B cell (primary cell): ENCODE data around the gene GPR52. TPM values are rescaled to one million over a fixed set of nuclear protein-coding genes. Genes with fewer than 3 reads are reported as not detected.

ENCODE experiments used
- ATAC-seq: fragments of 200-7000 bp; cut with Tn5 transposase; one replicate; pipeline ENCODE4 v1.10.0; 2021; ENCODE audit warnings: low read depth, mild to moderate bottlenecking, moderate number of reproducible peaks, moderate library complexity
- CTCF ChIA-PET: fragments of 350-600 bp; sonication (Branson Sonifier 250); formaldehyde crosslinking; loops from one replicate; lab custom pipeline; 2021; ENCODE audit warnings: antibody characterized with exemption, inconsistent platforms; lab: Charles Lee
- POLR2A ChIA-PET: fragments of 350-600 bp; sonication (Branson Sonifier 250); formaldehyde crosslinking; loops from one replicate; lab custom pipeline; 2021; ENCODE audit warnings: antibody characterized with exemption; lab: Charles Lee
- DNase-seq: peaks from one replicate; pipeline ENCODE4 v3.0.0; 2013
- H2AFZ ChIP-seq: 2 replicates; pipeline ENCODE4 v1.6.1; 2012; ENCODE audit warnings: mild to moderate bottlenecking, low read depth, low read length; ENCODE audit not compliant: insufficient read depth, poor library complexity, severe bottlenecking
- H3K27ac ChIP-seq, 2 donors: 1 replicate in 1 of 2; 2 replicates in 1 of 2; pipeline ENCODE4 v1.5.1; 2012 to 2013; ENCODE audit warnings: low read length in 2 of 2, mild to moderate bottlenecking in 2 of 2, moderate library complexity in 1 of 2
- H3K27me3 ChIP-seq, 4 experiments: fragments of 200-600 bp in 1 of 4; sonication (generic) in 1 of 4; replicated peaks in 1 of 4; 1 replicate in 2 of 4; 2 replicates in 2 of 4; pipeline versions ENCODE4 v1.6.1 to v1.7.0; 2013 to 2016; ENCODE audit warnings: low read length in 3 of 4, mild to moderate bottlenecking in 2 of 4, mixed read lengths in 1 of 4, moderate library complexity in 1 of 4; ENCODE audit not compliant: insufficient read depth in 4 of 4, control insufficient read depth in 3 of 4; ENCODE audit errors: control extremely low read depth in 1 of 4
- H3K36me3 ChIP-seq, 2 experiments: replicated peaks in 1 of 2; 1 replicate in 1 of 2; 2 replicates in 1 of 2; pipeline versions ENCODE4 v1.6.1 to v1.7.1; 2013; ENCODE audit warnings: low read length in 1 of 2; ENCODE audit not compliant: insufficient read depth in 2 of 2, control insufficient read depth in 1 of 2; ENCODE audit errors: control extremely low read depth in 1 of 2, extremely low read depth in 1 of 2
- H3K4me1 ChIP-seq, 2 donors: fragments of 200-600 bp in 1 of 2; sonication (generic) in 1 of 2; 1 replicate in 1 of 2; 2 replicates in 1 of 2; pipeline versions ENCODE4 v1.5.1 to v1.6.1; 2013 to 2017; ENCODE audit warnings: low read length in 2 of 2; ENCODE audit not compliant: control insufficient read depth in 2 of 2, insufficient read depth in 2 of 2
- H3K4me2 ChIP-seq: replicated peaks from 2 replicates; pipeline ENCODE3; 2012; ENCODE audit warnings: mild to moderate bottlenecking, low read depth, low read length; ENCODE audit not compliant: poor library complexity, severe bottlenecking
- H3K4me3 ChIP-seq, 5 experiments: fragments of 200-600 bp in 1 of 5; sonication (generic) in 1 of 5; 1 replicate in 3 of 5; 2 replicates in 2 of 5; pipeline versions ENCODE4 v1.5.1 to v1.7.0; 2011 to 2016; ENCODE audit warnings: low read length in 4 of 5, mild to moderate bottlenecking in 4 of 5, low read depth in 2 of 5, control low read depth in 1 of 5, moderate library complexity in 1 of 5; ENCODE audit not compliant: insufficient read depth in 1 of 5; ENCODE audit errors: control extremely low read depth in 1 of 5, extremely low read depth in 1 of 5
- H3K79me2 ChIP-seq: fragments of 200-600 bp; sonication (generic); one replicate; pipeline ENCODE4 v1.6.0; 2016; ENCODE audit warnings: low read length; ENCODE audit not compliant: control insufficient read depth, insufficient read depth
- H3K9ac ChIP-seq: fragments of 200-600 bp; sonication (generic); 2 replicates; pipeline ENCODE4 v1.6.1; 2017; ENCODE audit warnings: mild to moderate bottlenecking, low read length, moderate library complexity
- H3K9me3 ChIP-seq, 3 donors: one replicate each; pipeline versions ENCODE4 v1.6.1 to v1.7.1; 2013; ENCODE audit warnings: low read length in 2 of 3; ENCODE audit not compliant: control insufficient read depth in 2 of 3, insufficient read depth in 1 of 3; ENCODE audit errors: control extremely low read depth in 1 of 3
- H4K20me1 ChIP-seq: 2 replicates; pipeline ENCODE4 v1.6.0; 2012; ENCODE audit warnings: mild to moderate bottlenecking, low read length; ENCODE audit not compliant: insufficient read depth, control insufficient read depth, poor library complexity, severe bottlenecking
- H3K27ac Mint-ChIP-seq: one replicate; pipeline ENCODE4 v1.8.0; 2021; ENCODE audit warnings: mixed read lengths
- H3K27me3 Mint-ChIP-seq: one replicate; pipeline ENCODE4 v1.8.0; 2021; ENCODE audit warnings: mixed read lengths
- H3K4me1 Mint-ChIP-seq: one replicate; pipeline ENCODE4 v1.8.0; 2021; ENCODE audit warnings: mixed read lengths
- H3K4me3 Mint-ChIP-seq: one replicate; pipeline ENCODE4 v1.8.0; 2021; ENCODE audit warnings: mixed read lengths
- H3K9me3 Mint-ChIP-seq: one replicate; pipeline ENCODE4 v1.8.0; 2022; ENCODE audit warnings: mixed read lengths; ENCODE audit not compliant: insufficient read depth
- EZH2 ChIP-seq: IDR thresholded peaks from 2 replicates; pipeline ENCODE4 v1.6.1; 2012; ENCODE audit warnings: borderline replicate concordance, low read depth, mild to moderate bottlenecking, moderate library complexity, low read length; ENCODE audit not compliant: insufficient read depth, poor library complexity, severe bottlenecking
- WGBS: methylation state at CpG from one replicate; pipeline ENCODE4 v1.1.5; 2013; ENCODE audit warnings: missing lambda C conversion rate; ENCODE audit not compliant: insufficient coverage; 5-methylcytosine and 5-hydroxymethylcytosine counted together
- intact Hi-C: fragments of 100-400 bp; cut with micrococcal nuclease; formaldehyde crosslinking; loops from one replicate; pipeline ENCODE4 v1.10.0; 2022
- polyA minus RNA-seq: library from RNA; depleted of rRNA, polyadenylated mRNA; stranded (reverse); fragments of >200 nt; gene quantifications from 2 replicates; pipeline ENCODE4 v1.2.3, GENCODE V29; 2012
- polyA plus RNA-seq: library from polyadenylated mRNA; depleted of rRNA; stranded (reverse); fragments of >200 nt; gene quantifications from 2 replicates; pipeline ENCODE4 v1.2.3, GENCODE V29; 2012
- total RNA-seq, 2 donors: library from RNA; stranded (reverse); fragments of 120-200 nt in 1 of 2; gene quantifications; 1 replicate in 1 of 2; 2 replicates in 1 of 2; pipeline versions ENCODE4 v1.2.3 to v1.2.4, GENCODE V29; 2013 to 2022
- TF ChIP-seq, protein P1 (sequence below): fragments of 200-600 bp; IDR thresholded peaks from one replicate; pipeline ENCODE4 v1.8.0; 2022; ENCODE audit warnings: antibody characterized with exemption, mild to moderate bottlenecking

The GPR52 gene, protein sequence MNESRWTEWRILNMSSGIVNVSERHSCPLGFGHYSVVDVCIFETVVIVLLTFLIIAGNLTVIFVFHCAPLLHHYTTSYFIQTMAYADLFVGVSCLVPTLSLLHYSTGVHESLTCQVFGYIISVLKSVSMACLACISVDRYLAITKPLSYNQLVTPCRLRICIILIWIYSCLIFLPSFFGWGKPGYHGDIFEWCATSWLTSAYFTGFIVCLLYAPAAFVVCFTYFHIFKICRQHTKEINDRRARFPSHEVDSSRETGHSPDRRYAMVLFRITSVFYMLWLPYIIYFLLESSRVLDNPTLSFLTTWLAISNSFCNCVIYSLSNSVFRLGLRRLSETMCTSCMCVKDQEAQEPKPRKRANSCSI
- total RNA-seq (12.1 and 15.6 TPM in 2 replicates), polyA plus RNA-seq (0.57 and 0.74 TPM in 2 replicates), polyA minus RNA-seq (6.5 and 11.6 TPM in 2 replicates)
- 6.0 TPM for total RNA-seq (2013)

DNA sequence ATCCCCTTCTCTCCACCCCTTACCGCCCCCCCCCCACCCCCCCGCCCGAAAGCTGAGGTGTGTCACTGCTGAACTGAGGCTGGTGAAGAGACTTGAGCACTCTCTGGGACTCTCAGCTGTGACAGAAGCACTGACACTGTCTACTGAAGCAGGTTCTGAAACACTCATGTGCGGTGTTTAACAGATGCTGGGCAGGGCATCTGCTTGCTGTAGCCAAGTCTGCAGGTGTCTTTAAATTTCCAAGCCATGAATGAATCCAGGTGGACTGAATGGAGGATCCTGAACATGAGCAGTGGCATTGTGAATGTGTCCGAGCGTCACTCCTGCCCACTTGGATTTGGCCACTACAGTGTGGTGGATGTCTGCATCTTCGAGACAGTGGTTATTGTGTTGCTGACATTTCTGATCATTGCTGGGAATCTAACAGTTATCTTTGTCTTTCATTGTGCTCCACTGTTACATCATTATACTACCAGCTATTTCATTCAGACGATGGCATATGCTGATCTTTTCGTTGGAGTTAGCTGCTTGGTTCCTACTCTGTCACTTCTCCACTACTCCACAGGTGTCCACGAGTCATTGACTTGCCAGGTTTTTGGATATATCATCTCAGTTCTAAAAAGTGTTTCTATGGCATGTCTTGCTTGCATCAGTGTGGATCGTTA is at the start of gene GPR52:
Gene GPR52, plus strand, starts transcription at position 99 of the 665 bp plus-strand sequence. Its CDS starts 148 bp downstream, at position 247.
- no peak within 1 kb of the TSS for H3K4me3 ChIP-seq
- no peak within 1 kb of the TSS for H2AFZ ChIP-seq
- no peaks in the 10 kb centered on the region for H4K20me1 ChIP-seq
- no peaks in the 10 kb centered on the region for H3K79me2 ChIP-seq
- ATAC-seq = no peak
- no peak for TF ChIP-seq EZH2
- TF ChIP-seq, protein P1, sequence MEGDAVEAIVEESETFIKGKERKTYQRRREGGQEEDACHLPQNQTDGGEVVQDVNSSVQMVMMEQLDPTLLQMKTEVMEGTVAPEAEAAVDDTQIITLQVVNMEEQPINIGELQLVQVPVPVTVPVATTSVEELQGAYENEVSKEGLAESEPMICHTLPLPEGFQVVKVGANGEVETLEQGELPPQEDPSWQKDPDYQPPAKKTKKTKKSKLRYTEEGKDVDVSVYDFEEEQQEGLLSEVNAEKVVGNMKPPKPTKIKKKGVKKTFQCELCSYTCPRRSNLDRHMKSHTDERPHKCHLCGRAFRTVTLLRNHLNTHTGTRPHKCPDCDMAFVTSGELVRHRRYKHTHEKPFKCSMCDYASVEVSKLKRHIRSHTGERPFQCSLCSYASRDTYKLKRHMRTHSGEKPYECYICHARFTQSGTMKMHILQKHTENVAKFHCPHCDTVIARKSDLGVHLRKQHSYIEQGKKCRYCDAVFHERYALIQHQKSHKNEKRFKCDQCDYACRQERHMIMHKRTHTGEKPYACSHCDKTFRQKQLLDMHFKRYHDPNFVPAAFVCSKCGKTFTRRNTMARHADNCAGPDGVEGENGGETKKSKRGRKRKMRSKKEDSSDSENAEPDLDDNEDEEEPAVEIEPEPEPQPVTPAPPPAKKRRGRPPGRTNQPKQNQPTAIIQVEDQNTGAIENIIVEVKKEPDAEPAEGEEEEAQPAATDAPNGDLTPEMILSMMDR = no peak
- no peak for DNase-seq
- Mint-ChIP-seq H3K27ac (no peak within 1 kb of the TSS), H3K27me3 (no peaks in the 10 kb centered on the region), H3K4me1 (peaks cover 8% of the 10 kb centered on the region), H3K4me3 (no peak within 1 kb of the TSS), H3K9me3 (no peaks in the 10 kb centered on the region)
- peaks cover 0 to 7% of the 10 kb centered on the region in 2 experiments for H3K36me3 ChIP-seq
- H3K4me2 ChIP-seq = no peak within 1 kb of the TSS
- no peak within 1 kb of the TSS for H3K9ac ChIP-seq
- CTCF ChIA-PET = no interaction called here
- H3K27me3 ChIP-seq = no peaks in the 10 kb centered on the region
- no peak within 1 kb of the TSS for H3K27ac ChIP-seq
- peaks cover 0 to 1% (median 0%) of the 10 kb centered on the region in 3 donors for H3K9me3 ChIP-seq
- intact Hi-C loops = no loop called here
- no peaks in the 10 kb centered on the region for H3K4me1 ChIP-seq
- POLR2A ChIA-PET = no interaction called here
- WGBS = 97% methylated on average over 6 of the region's 11 CpGs

DNA sequence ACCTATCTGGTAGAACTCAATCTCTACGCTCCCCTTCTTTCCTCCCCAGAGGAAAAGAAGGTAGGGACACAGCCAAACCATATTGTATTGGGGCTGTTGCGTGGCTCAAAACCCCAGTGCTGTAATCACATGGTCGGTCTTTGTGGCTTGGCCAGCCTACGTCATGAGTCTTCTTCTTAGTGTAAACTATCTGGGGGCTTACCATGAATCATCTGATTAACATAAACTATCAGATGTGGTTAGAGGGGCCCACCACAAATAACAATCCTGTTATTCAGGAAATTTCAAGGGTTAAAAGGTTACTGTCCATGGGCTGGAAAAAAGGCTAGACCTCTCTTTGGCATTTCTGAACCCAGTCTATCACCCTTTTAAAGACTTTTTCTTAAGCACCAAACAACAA is 49.5 kb upstream of the GPR52 start:
- intact Hi-C loops = no loop called here
- ATAC-seq (no peak), DNase-seq (no peak)
- POLR2A ChIA-PET = no interaction called here
- H3K27me3 Mint-ChIP-seq = no peaks in the 10 kb centered on the region
- Histone ChIP-seq H3K9me3 (peaks cover 0 to 2% (median 0%) of the 10 kb centered on the region in 3 donors), H3K4me2 (no peak overlapping the region), H3K4me1 (no peaks in the 10 kb centered on the region), H4K20me1 (no peaks in the 10 kb centered on the region), H3K79me2 (no peaks in the 10 kb centered on the region), H3K4me3 (no peak overlapping the region), H2AFZ (no peak overlapping the region), H3K27me3 (no peaks in the 10 kb centered on the region), H3K36me3 (peaks cover 9 to 31% of the 10 kb centered on the region in 2 experiments), H3K27ac (no peak overlapping the region), H3K9ac (no peak overlapping the region)
- CTCF ChIA-PET = interaction anchor here (1.7 kb wide), 1 partner anchor 136 kb away, joined by 5 read pairs; no protein-coding TSS in a partner anchor
- peak overlapping the region; percentile 15 for H3K27ac Mint-ChIP-seq
- TF ChIP-seq EZH2 = no peak
- TF ChIP-seq, protein P1 = no peak
- no peak overlapping the region for H3K4me3 Mint-ChIP-seq
- H3K4me1 Mint-ChIP-seq = peaks cover 3% of the 10 kb centered on the region
- no peaks in the 10 kb centered on the region for H3K9me3 Mint-ChIP-seq
- no CpG with 5 or more reads among the region's 4 CpGs for WGBS
